Upper lobe of right lung (tissue), 1 donor: Measurements from ENCODE around the gene TMEM117. TPM values are rescaled to one million over a fixed set of nuclear protein-coding genes. Genes with fewer than 3 reads are reported as not detected.

Experiments
- ATAC-seq: fragments of 200-7000 bp; cut with Tn5 transposase; one replicate; pipeline ENCODE4 v1.9.1; 2020; ENCODE audit warnings: mild to moderate bottlenecking, moderate library complexity
- DNase-seq: peaks from one replicate; pipeline ENCODE4 v3.0.0-alpha.2; 2020
- H3K27ac ChIP-seq: fragments of 200-600 bp; one replicate; pipeline ENCODE4 v1.8.0; 2022
- H3K27me3 ChIP-seq: fragments of 200-600 bp; one replicate; pipeline ENCODE4 v1.8.0; 2022; ENCODE audit warnings: mild to moderate bottlenecking
- H3K36me3 ChIP-seq: fragments of 200-600 bp; one replicate; pipeline ENCODE4 v1.8.0; 2022
- H3K4me1 ChIP-seq: fragments of 200-600 bp; one replicate; pipeline ENCODE4 v1.8.0; 2022
- H3K4me3 ChIP-seq: fragments of 200-600 bp; one replicate; pipeline ENCODE4 v1.8.0; 2022; ENCODE audit warnings: mild to moderate bottlenecking
- H3K9me3 ChIP-seq: fragments of 200-600 bp; one replicate; pipeline ENCODE4 v1.8.0; 2022
- intact Hi-C: fragments of 100-400 bp; cut with DNase I; formaldehyde crosslinking; loops from one replicate; pipeline ENCODE4 v1.11.0; 2022
- total RNA-seq: library from RNA; stranded (reverse); fragmentation: NEBNext Ultra II Directional; extraction: Animal tissue kit (Norgen Biotek cat#: 25700); gene quantifications from one replicate; pipeline ENCODE4 v1.2.1, GENCODE V29; 2021
- TF ChIP-seq, protein P1 (sequence below): fragments of 200-600 bp; IDR thresholded peaks from one replicate; pipeline ENCODE4 v1.8.0; 2022; ENCODE audit warnings: antibody characterized with exemption
- donor health status: DM: no; HTN: yes; CAD: no; lungs with severe emphysema.

TMEM117 gene
- total RNA-seq, 1 donor from 2014 or later, result 4.6 TPM

DNA sequence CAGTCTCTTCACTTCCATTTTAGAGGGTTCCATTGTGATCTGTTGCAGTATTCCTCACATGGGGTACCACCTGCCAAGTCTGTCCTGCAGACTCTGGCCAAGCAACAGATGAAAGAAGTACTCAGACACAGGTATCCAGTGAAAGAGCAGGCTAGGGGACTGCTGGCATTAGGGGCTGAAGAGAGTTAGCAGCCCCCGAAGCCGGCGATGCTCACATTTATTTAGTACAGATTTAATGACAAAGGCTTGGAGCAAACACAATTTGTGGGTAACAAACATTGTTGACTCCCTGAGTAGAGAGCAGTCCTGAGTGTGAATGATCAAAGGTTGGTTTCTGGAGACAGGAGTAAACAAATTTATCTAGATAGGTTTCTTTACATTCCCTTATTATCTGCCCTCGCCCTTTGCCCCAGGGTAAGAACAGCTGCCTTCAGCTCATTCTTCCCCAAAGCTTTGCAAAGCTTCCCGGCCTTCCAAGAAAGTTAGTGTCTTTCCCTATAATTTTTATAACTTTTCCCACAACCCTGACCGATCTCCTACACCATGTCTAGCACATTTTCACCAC lies 144.8 kb downstream of the TMEM117 start:
- Histone ChIP-seq H3K9me3 (no peaks in the 10 kb centered on the region), H3K4me1 (no peaks in the 10 kb centered on the region), H3K27ac (no peak overlapping the region), H3K36me3 (no peaks in the 10 kb centered on the region), H3K4me3 (no peak overlapping the region), H3K27me3 (no peaks in the 10 kb centered on the region)
- no peak for ATAC-seq
- DNase-seq, result no peak
- TF ChIP-seq, protein P1, sequence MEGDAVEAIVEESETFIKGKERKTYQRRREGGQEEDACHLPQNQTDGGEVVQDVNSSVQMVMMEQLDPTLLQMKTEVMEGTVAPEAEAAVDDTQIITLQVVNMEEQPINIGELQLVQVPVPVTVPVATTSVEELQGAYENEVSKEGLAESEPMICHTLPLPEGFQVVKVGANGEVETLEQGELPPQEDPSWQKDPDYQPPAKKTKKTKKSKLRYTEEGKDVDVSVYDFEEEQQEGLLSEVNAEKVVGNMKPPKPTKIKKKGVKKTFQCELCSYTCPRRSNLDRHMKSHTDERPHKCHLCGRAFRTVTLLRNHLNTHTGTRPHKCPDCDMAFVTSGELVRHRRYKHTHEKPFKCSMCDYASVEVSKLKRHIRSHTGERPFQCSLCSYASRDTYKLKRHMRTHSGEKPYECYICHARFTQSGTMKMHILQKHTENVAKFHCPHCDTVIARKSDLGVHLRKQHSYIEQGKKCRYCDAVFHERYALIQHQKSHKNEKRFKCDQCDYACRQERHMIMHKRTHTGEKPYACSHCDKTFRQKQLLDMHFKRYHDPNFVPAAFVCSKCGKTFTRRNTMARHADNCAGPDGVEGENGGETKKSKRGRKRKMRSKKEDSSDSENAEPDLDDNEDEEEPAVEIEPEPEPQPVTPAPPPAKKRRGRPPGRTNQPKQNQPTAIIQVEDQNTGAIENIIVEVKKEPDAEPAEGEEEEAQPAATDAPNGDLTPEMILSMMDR, result no peak
- intact Hi-C loops, result no loop called here

DNA sequence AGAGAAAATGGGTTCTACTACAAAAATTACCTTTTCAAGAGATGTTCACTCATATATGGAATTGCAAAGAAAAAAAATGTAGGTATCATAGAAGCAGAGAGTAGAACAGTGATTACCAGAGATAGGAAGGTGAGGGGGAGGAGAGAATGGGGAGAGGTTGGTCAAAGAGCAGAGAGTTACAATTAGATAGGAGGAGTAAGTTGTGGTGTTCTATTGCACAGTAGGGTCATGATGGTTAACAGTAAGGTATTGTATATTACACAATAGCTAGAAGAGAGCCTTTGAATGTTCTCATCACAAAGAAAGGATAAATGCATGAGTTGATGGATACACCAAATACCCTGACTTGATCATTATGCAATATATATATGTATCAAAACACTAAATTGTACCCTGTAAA lies 145.8 kb downstream of the TMEM117 start:
- Histone ChIP-seq H3K4me3 (no peak overlapping the region), H3K27me3 (no peaks in the 10 kb centered on the region), H3K36me3 (no peaks in the 10 kb centered on the region), H3K4me1 (no peaks in the 10 kb centered on the region), H3K9me3 (no peaks in the 10 kb centered on the region), H3K27ac (no peak overlapping the region)
- DNase-seq (no peak), ATAC-seq (no peak)
- intact Hi-C loops, result no loop called here
- TF ChIP-seq, protein P1, result no peak

DNA sequence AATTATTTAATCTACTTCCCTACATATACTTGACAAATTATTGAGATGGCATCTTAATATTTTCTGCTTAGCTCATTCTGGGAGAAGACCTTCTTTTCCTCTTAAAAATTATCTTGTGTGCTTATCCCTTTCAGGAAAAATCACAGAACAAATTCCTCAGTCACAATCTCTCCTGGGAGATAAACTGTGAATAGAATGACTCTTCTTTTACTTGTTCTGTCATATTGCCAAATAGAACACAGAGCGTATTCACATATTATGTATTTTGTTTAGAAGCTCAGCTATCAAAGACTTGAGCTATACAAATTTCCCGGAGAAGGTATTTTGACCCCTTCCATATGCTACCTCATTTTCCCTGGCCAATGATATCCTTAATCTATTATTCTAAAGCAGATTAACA lies 146.7 kb downstream of the TMEM117 start:
- no peak for ATAC-seq
- TF ChIP-seq, protein P1, result no peak
- no peaks in the 10 kb centered on the region for H3K4me1 ChIP-seq
- H3K27ac ChIP-seq, result no peak overlapping the region
- H3K4me3 ChIP-seq, result no peak overlapping the region
- H3K27me3 ChIP-seq, result no peaks in the 10 kb centered on the region
- H3K9me3 ChIP-seq, result no peaks in the 10 kb centered on the region
- intact Hi-C loops, result no loop called here
- DNase-seq, result no peak
- no peaks in the 10 kb centered on the region for H3K36me3 ChIP-seq

DNA sequence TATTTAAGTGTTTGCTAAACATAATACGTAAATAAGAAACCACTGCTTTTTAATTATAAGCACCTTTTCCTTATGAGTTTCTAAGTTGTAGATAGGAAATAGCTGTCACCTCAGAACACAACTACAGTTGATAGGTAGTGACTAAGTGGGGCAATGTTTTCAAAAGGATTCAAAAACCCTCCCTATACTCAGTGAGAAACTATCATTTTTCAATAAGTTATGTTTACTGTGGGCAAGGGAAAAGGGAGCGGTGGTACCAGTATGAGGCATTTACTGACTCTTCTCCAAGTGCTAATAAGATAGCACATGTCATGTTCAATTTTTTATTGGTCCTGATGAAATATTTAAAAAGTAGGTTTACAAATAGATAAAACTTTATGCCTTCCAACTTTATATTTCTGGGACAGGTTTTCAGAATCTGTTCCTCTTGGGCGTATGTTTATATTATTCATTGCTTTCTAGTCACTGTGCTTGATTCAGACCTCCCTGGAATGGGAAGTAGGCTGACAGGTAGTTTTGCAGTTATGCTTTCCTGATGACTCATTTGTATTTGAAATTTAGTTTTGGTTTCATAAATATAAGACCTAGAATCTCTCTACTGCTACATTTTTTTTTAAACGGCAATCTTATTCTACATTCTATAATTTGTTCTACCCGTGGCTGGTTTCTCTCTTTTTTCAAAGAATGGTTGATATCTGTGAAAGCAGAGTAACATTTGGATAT lies 153.1 kb downstream of the TMEM117 start:
- no peak for DNase-seq
- TF ChIP-seq, protein P1, result no peak
- Histone ChIP-seq H3K4me3 (no peak overlapping the region), H3K4me1 (no peaks in the 10 kb centered on the region), H3K27ac (no peak overlapping the region), H3K9me3 (no peaks in the 10 kb centered on the region), H3K36me3 (no peaks in the 10 kb centered on the region), H3K27me3 (no peaks in the 10 kb centered on the region)
- intact Hi-C loops, result no loop called here
- no peak for ATAC-seq

DNA sequence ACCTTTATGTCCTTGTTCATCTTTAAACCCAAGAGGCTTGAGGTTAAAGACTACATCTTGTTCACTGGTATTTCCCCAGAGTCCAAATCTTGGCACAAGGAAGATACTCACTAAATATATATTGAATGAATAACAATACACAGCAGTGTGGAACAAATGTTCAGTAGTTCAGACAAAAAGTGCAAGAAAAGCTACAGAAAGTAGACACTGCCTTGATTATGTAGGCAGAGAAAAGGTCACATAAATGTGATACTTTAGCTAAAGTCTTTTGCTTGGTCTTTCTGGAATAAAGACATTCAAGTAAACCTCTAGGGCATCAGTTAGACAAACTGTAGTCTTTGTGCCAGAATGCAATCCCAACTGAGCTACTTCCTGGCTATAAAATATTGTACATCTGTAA lies 157.0 kb downstream of the TMEM117 start:
- intact Hi-C loops, result no loop called here
- H3K9me3 ChIP-seq, result no peaks in the 10 kb centered on the region
- H3K36me3 ChIP-seq, result no peaks in the 10 kb centered on the region
- H3K4me3 ChIP-seq, result no peak overlapping the region
- no peaks in the 10 kb centered on the region for H3K27me3 ChIP-seq
- DNase-seq (no peak), ATAC-seq (no peak)
- H3K27ac ChIP-seq, result no peak overlapping the region
- H3K4me1 ChIP-seq, result no peaks in the 10 kb centered on the region
- TF ChIP-seq, protein P1, result no peak
